Stimulated activated naive CD8-positive, alpha-beta T cell treated with anti-CD3 and anti-CD28 coated beads, Interleukin-15, Interleukin-2, amounts not matched to agents 100 U/mL and 50 U/mL, for 24 hours (primary cell): Measurements from ENCODE around the gene RPGRIP1.
"Not testable (repeated sequence)": the region's sequence is repeated elsewhere in the genome, so short reads cannot be mapped to it uniquely, and the experiment has no call there.

ENCODE experiments used
- ATAC-seq: fragments of 150-1000 bp; cut with Tn5 transposase; one replicate; pipeline ENCODE4 v1.10.0; 2021
- DNase-seq: peaks from one replicate; pipeline ENCODE4 v3.0.0; 2021

The RPGRIP1 gene

GRCh38 chr14:21258889-21259787 lies 20.7 kb upstream of the RPGRIP1 start:
- ATAC-seq, result no peak
- no peak for DNase-seq

- ATAC-seq, result no peak
- DNase-seq, result no peak
Observed at GRCh38 chr14:21261824-21262223, 18.1 kb upstream of the RPGRIP1 start.

- no peak for DNase-seq
- ATAC-seq, result no peak
Observed at GRCh38 chr14:21262410-21262809, 17.5 kb upstream of the RPGRIP1 start.

- ATAC-seq, result peak; percentile 25
- no peak for DNase-seq
Observed at GRCh38 chr14:21263284-21264024, 16.4 kb upstream of the RPGRIP1 start.

GRCh38 chr14:21264025-21264801 lies 15.7 kb upstream of the RPGRIP1 start:
- ATAC-seq (peak; percentile 82), DNase-seq (no peak)

- ATAC-seq (no peak), DNase-seq (no peak)
Observed at GRCh38 chr14:21267431-21267845, 12.4 kb upstream of the RPGRIP1 start.

- no peak for DNase-seq
- ATAC-seq, result no peak
Observed at GRCh38 chr14:21267886-21268616, 11.8 kb upstream of the RPGRIP1 start.

- no peak for ATAC-seq
- DNase-seq, result no peak
Observed at GRCh38 chr14:21268617-21269251, 11.1 kb upstream of the RPGRIP1 start.

- ATAC-seq, result peak; percentile 96
- DNase-seq, result peak; percentile 100
Observed at GRCh38 chr14:21269252-21270046, 10.4 kb upstream of the RPGRIP1 start, which contains the start of gene HNRNPC. Gene HNRNPC, minus strand, starts transcription at chr14:21269442. Its CDS starts 35,249 bp downstream, at chr14:21234193.

- not testable (repeated sequence) for ATAC-seq, DNase-seq
Observed at GRCh38 chr14:21272661-21273060, 7.2 kb upstream of the RPGRIP1 start.

- DNase-seq, result no peak
- ATAC-seq, result no peak
Observed at GRCh38 chr14:21275261-21275858, 4.5 kb upstream of the RPGRIP1 start.

GRCh38 chr14:21278632-21279031 lies 1.3 kb upstream of the RPGRIP1 start:
- no peak for DNase-seq
- no peak for ATAC-seq

- not testable (repeated sequence) for ATAC-seq, DNase-seq
Observed at GRCh38 chr14:21281917-21282316, 2.0 kb downstream of the RPGRIP1 start.

GRCh38 chr14:21286516-21286915 lies 6.6 kb downstream of the RPGRIP1 start:
- DNase-seq, ATAC-seq: not testable (repeated sequence)

- DNase-seq (no peak), ATAC-seq (no peak)
Observed at GRCh38 chr14:21287168-21287567, 7.3 kb downstream of the RPGRIP1 start.

GRCh38 chr14:21294026-21294425 lies 14.1 kb downstream of the RPGRIP1 start:
- DNase-seq, ATAC-seq: not testable (repeated sequence)

GRCh38 chr14:21298358-21298757 lies 18.5 kb downstream of the RPGRIP1 start:
- no peak for DNase-seq
- no peak for ATAC-seq

GRCh38 chr14:21299562-21300130 lies 19.8 kb downstream of the RPGRIP1 start:
- ATAC-seq (peak; percentile 45), DNase-seq (no peak)

- ATAC-seq (peak; percentile 65), DNase-seq (peak; percentile 51)
Observed at GRCh38 chr14:21300892-21301291, 21.0 kb downstream of the RPGRIP1 start.
